Measurements from ENCODE around the gene CRACR2B. TPM values are rescaled to one million over a fixed set of nuclear protein-coding genes. Genes with fewer than 3 reads are reported as not detected.

The CRACR2B gene
- total RNA-seq = 1 to 10 TPM; 3.3 to 4.5 (median 4.0) TPM

DNA sequence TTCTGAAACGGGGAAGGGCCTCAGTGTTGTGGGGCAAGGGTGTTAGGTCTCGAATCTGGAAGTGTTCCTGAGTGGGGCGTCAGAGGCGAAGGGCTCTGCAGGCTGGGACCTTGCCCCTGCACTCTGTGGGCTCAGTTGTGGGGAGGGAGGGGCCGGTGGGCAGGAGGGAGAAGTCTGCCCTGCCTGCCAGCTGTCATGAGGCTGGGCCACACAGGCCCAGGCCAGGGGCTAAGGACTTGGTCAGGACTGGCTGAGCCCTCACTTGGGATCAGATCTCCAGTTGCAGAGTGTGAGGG, at the start of gene CRACR2B:
CRACR2B (plus strand) TSS at position 23 of the 296 bp plus-strand sequence. CDS start 689 bp downstream, outside the sequence.
- peaks cover 4 to 39% of the 10 kb centered on the region in 2 donors for H3K4me1 ChIP-seq
- intact Hi-C loops (cut with DNase I; ENCODE audit: low total_unique reads) = no loop called here
- DNase-seq (no peak), ATAC-seq (no peak)
- peaks cover 18 to 40% (median 38%) of the 10 kb centered on the region in 3 donors for H3K27me3 ChIP-seq
- peak within 1 kb of the TSS; percentile 28 to 54 (median 46) for H3K4me3 ChIP-seq
- no peaks in the 10 kb centered on the region for H3K9me3 ChIP-seq
- peaks cover 0 to 27% of the 10 kb centered on the region in 2 donors for H3K36me3 ChIP-seq
- no peak for TF ChIP-seq CTCF (IDR thresholded peaks at IDR 0.05 in 4 of 5, conservative IDR thresholded peaks at IDR 0.05 in 1 of 5)
- no peak for TF ChIP-seq POLR2A (IDR thresholded peaks at IDR 0.05)
- in situ Hi-C loops (cut with MboI; ENCODE audit: low sequenced_read_pairs in 4 of 4) = no loop called here
- H3K27ac ChIP-seq = peak within 1 kb of the TSS; percentile 52 to 75 (median 68)

DNA sequence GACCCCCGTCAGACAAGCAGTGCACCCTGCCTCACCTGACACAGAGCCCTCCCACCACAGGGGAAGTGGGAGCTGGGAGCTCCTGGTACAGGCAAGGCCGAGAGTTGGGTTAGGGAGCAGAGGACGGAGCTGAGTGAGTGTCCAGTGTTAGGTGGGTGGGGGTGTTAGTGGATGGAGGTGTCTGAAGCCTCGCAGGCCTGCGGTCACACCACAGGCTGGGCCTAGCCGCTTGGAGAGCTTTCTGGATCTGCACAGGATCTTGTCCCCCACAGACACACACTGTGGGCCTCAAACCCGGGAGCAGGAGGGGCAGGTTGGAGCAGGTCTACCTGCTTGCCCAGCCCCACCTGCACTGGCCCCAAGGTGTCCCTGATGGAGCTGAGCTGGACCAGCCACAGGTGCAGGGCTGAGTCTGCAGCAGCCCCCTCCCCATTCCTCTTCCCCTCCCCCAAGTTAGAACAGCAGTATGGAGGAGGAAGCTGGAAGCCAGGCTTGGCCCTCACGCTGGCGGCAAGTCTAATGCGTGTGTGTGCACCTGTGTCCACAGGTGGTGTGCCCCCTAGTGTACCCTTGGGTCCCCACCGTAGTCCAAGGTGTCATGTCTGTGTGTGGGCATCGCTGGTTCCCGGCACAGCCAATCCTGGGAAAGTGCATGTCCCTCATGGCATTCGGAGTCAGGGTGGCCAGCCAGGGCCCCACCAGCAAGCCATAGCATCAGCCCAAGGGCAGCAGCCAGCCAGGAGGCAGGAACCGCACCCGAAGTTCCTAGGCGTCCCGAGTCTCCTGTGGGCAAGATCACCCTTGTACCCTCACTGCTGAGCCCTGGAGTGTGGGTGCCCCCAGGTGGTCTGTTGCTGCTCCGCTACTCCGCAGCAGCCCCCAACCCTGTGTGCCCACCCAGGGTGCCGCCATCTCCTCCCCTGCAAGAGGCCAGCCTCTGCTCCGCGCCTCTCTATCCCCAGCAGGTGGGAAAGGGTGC, 48.5 kb upstream of the CRACR2B start:
- no peaks in the 10 kb centered on the region for H3K27me3 ChIP-seq
- H3K36me3 ChIP-seq = no peaks in the 10 kb centered on the region
- no peak for DNase-seq
- TF ChIP-seq CTCF (IDR thresholded peaks at IDR 0.05 in 4 of 5, conservative IDR thresholded peaks at IDR 0.05 in 1 of 5) (no peak), POLR2A (IDR thresholded peaks at IDR 0.05) (no peak)
- no peak for ATAC-seq
- H3K4me3 ChIP-seq = no peak overlapping the region
- no peak overlapping the region for H3K27ac ChIP-seq
- H3K9me3 ChIP-seq = no peaks in the 10 kb centered on the region
- in situ Hi-C loops (cut with MboI; ENCODE audit: low sequenced_read_pairs in 4 of 4) (no loop called here), intact Hi-C loops (cut with DNase I; ENCODE audit: low total_unique reads) (no loop called here)
- H3K4me1 ChIP-seq = peaks cover 28 to 44% of the 10 kb centered on the region in 2 donors

DNA sequence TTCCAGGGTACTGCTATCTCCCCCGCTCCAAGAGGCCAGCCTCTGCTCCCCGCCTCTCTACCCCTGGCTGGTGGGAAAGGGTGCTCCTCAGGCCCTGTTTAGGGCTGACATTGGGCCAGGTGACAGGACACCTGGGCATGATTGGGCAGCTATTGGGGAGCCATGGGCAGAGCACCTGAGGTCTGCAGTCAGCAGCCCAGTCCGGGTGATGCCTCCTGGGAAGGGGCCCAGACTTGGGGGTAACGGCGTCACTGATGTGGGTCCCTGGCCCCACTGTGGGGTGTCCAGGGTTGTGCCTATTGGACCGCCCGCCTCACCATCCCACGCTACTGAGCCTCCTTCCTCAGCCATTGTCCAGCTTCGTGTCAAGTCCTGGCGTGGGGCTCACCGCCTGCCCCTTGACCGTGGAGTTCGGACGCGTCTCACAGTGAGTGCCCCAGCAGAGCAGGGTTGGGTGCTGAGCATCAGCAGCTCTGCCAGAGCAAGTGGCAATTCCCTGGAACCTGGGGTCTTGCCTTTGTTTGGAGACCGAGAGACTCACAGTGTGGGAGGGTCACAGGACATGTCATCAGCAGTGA, 47.7 kb upstream of the CRACR2B start:
- no peaks in the 10 kb centered on the region for H3K27me3 ChIP-seq
- TF ChIP-seq CTCF (IDR thresholded peaks at IDR 0.05 in 4 of 5, conservative IDR thresholded peaks at IDR 0.05 in 1 of 5) = no peak
- no peak for TF ChIP-seq POLR2A (IDR thresholded peaks at IDR 0.05)
- H3K4me1 ChIP-seq = peaks cover 28 to 45% of the 10 kb centered on the region in 2 donors
- no peaks in the 10 kb centered on the region for H3K9me3 ChIP-seq
- DNase-seq (no peak), ATAC-seq (no peak)
- intact Hi-C loops (cut with DNase I; ENCODE audit: low total_unique reads) (no loop called here), in situ Hi-C loops (cut with MboI; ENCODE audit: low sequenced_read_pairs in 4 of 4) (no loop called here)
- no peaks in the 10 kb centered on the region for H3K36me3 ChIP-seq
- H3K27ac ChIP-seq = no peak overlapping the region
- no peak overlapping the region for H3K4me3 ChIP-seq

GRCh38 chr11:782264-783174, 45.2 kb upstream of the CRACR2B start:
- H3K4me3 ChIP-seq = no peak overlapping the region
- no peaks in the 10 kb centered on the region for H3K27me3 ChIP-seq
- intact Hi-C loops (cut with DNase I; ENCODE audit: low total_unique reads) = no loop called here
- no peaks in the 10 kb centered on the region for H3K36me3 ChIP-seq
- H3K27ac ChIP-seq = peak overlapping the region; percentile 73 to 86 (median 80)
- TF ChIP-seq CTCF (IDR thresholded peaks at IDR 0.05 in 4 of 5, conservative IDR thresholded peaks at IDR 0.05 in 1 of 5) (no peak), POLR2A (IDR thresholded peaks at IDR 0.05) (no peak)
- H3K4me1 ChIP-seq = peaks cover 15 to 27% of the 10 kb centered on the region in 2 donors
- ATAC-seq = no peak
- no peaks in the 10 kb centered on the region for H3K9me3 ChIP-seq
- in situ Hi-C loops (cut with MboI; ENCODE audit: low sequenced_read_pairs in 4 of 4) = no loop called here
- no peak for DNase-seq
